GM12878 (cell line): Measurements from ENCODE around the gene AXIN1.

ENCODE experiments used
- CHD2 ChIP-seq: IDR thresholded peaks from 2 replicates; pipeline ENCODE4 v1.6.1; 2011; ENCODE audit warnings: low read depth, low read length, improper control_type of control experiment, borderline replicate concordance
- EZH2 ChIP-seq: IDR thresholded peaks from 2 replicates; pipeline ENCODE4 v1.6.1; 2012; ENCODE audit warnings: low read depth, mild to moderate bottlenecking, control low read depth, inconsistent platforms, low read length, borderline replicate concordance; ENCODE audit not compliant: control insufficient read depth
- NRF1 ChIP-seq: conservative IDR thresholded peaks from 2 replicates; pipeline ENCODE4 v1.6.1; 2011; ENCODE audit warnings: mild to moderate bottlenecking, low read depth, low read length, improper control_type of control experiment
- PAX5 ChIP-seq: IDR thresholded peaks from 2 replicates; pipeline ENCODE4 v1.6.1; 2011; ENCODE audit warnings: low read depth, low read length, borderline replicate concordance
- RBBP5 ChIP-seq: fragments of 200-600 bp; sonication (generic); conservative IDR thresholded peaks from 2 replicates; pipeline ENCODE4 v1.6.1; 2016
- RELA ChIP-seq: fragments of 450-650 bp; IDR thresholded peaks from 2 replicates; pipeline ENCODE4 v1.8.0; 2014; ENCODE audit warnings: borderline replicate concordance; ENCODE audit not compliant: partially characterized antibody
- TF ChIP-seq, protein P1 (sequence below), 3 experiments: IDR thresholded peaks in 2 of 3; conservative IDR thresholded peaks in 1 of 3; 2 replicates each; pipeline ENCODE4 v1.5.1; 2011; ENCODE audit warnings: low read depth in 3 of 3, low read length in 3 of 3, mild to moderate bottlenecking in 3 of 3, control low read depth in 2 of 3, moderate library complexity in 2 of 3, inconsistent platforms in 1 of 3, mixed read lengths in 1 of 3; ENCODE audit not compliant: control insufficient read depth in 2 of 3, insufficient read depth in 1 of 3; ENCODE audit errors: extremely low read depth in 1 of 3

DNA sequence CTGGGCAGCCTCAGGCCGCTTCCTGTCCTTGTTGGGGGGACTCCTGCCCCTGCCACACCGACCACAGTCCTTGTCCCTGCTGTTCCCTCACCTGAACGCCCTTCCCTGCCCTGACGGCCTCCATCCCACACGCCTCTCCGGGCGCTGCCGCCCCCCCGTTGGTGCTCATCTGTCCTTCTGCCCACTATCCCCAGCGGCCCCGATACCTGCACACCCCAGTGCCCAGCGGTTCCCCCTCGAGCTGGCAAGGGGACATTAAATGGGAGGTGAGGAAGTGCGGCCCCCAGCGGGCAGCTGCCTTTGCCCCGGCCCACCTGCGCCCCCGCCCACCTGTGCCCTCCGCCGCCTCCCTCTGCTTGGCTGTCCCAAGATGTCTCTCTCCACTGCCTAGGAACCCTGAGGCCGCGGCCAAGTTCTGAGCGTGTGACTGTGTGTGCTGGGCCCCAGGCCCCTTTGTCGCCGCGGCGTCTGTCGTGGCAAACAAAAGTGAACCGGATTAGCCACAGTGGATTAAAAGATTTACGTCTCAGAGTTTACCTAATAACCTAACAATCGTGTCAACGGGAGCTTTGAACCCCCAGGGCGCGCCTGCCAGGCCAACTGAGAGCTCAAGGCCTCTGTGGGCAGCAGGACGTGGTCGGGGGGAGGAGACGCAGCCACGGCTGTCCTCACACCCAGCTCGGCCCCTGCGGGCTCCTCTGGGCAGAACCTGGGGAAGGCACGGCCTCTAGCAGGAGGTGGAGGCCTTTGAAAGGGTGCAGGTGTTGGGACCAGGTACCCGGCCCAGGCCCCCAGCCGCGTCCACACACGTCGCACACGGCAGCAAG, 7.6 kb upstream of the AXIN1 start:
- TF ChIP-seq EZH2, result no peak
- TF ChIP-seq RELA, result no peak
- TF ChIP-seq PAX5, result no peak
- TF ChIP-seq, protein P1, sequence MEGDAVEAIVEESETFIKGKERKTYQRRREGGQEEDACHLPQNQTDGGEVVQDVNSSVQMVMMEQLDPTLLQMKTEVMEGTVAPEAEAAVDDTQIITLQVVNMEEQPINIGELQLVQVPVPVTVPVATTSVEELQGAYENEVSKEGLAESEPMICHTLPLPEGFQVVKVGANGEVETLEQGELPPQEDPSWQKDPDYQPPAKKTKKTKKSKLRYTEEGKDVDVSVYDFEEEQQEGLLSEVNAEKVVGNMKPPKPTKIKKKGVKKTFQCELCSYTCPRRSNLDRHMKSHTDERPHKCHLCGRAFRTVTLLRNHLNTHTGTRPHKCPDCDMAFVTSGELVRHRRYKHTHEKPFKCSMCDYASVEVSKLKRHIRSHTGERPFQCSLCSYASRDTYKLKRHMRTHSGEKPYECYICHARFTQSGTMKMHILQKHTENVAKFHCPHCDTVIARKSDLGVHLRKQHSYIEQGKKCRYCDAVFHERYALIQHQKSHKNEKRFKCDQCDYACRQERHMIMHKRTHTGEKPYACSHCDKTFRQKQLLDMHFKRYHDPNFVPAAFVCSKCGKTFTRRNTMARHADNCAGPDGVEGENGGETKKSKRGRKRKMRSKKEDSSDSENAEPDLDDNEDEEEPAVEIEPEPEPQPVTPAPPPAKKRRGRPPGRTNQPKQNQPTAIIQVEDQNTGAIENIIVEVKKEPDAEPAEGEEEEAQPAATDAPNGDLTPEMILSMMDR (IDR thresholded peaks at IDR 0.05 in 2 of 3, conservative IDR thresholded peaks at IDR 0.05 in 1 of 3; ENCODE audit: control insufficient read depth in 2 of 3, extremely low read depth in 1 of 3, insufficient read depth in 1 of 3, low read depth in 3 of 3, low read length in 3 of 3), result no peak
- no peak for TF ChIP-seq RBBP5
- TF ChIP-seq NRF1, result no peak
- TF ChIP-seq CHD2, result no peak
